GM18499 (cell line): ENCODE measurements around the gene DYNAP.

ENCODE experiments used
- ATAC-seq: cut with Tn5 transposase; IDR thresholded peaks from one replicate; pipeline ENCODE4 v1.9.1; 2021; ENCODE audit warnings: moderate number of reproducible peaks; ENCODE audit not compliant: insufficient read depth, unreplicated experiment

Gene DYNAP

GRCh38 chr18:54590945-54591344, at the start of gene DYNAP:
DYNAP (plus strand) TSS chr18:54591245; CDS start chr18:54591283, 38 bp downstream.
- ATAC-seq, result no peak

- ATAC-seq, result no peak
These were observed 39.5 kb upstream of the DYNAP start for GRCh38 chr18:54551590-54551989.

GRCh38 chr18:54555286-54555685, 35.8 kb upstream of the DYNAP start:
- ATAC-seq, result no peak

- no peak for ATAC-seq
These were observed 35.0 kb upstream of the DYNAP start for GRCh38 chr18:54555996-54556395.

GRCh38 chr18:54557958-54558357, 33.1 kb upstream of the DYNAP start:
- no peak for ATAC-seq

- no peak for ATAC-seq
These were observed 32.1 kb upstream of the DYNAP start for GRCh38 chr18:54558609-54559585.

- ATAC-seq, result no peak
These were observed 29.3 kb upstream of the DYNAP start for GRCh38 chr18:54561706-54562267.

GRCh38 chr18:54580202-54580729, 10.8 kb upstream of the DYNAP start:
- ATAC-seq, result no peak

GRCh38 chr18:54584065-54584464, 7.0 kb upstream of the DYNAP start:
- ATAC-seq, result no peak

GRCh38 chr18:54585743-54586142, 5.3 kb upstream of the DYNAP start:
- no peak for ATAC-seq

- ATAC-seq, result no peak
These were observed 13.2 kb downstream of the DYNAP start for GRCh38 chr18:54604211-54604610.

- no peak for ATAC-seq
These were observed 15.8 kb downstream of the DYNAP start for GRCh38 chr18:54606835-54607212.

- no peak for ATAC-seq
These were observed 16.4 kb downstream of the DYNAP start for GRCh38 chr18:54607213-54608027.

- no peak for ATAC-seq
These were observed 17.1 kb downstream of the DYNAP start for GRCh38 chr18:54608028-54608642.

- no peak for ATAC-seq
These were observed 20.8 kb downstream of the DYNAP start for GRCh38 chr18:54611816-54612215.

- no peak for ATAC-seq
These were observed 21.2 kb downstream of the DYNAP start for GRCh38 chr18:54612237-54612636.

- no peak for ATAC-seq
These were observed 22.1 kb downstream of the DYNAP start for GRCh38 chr18:54613174-54613573.

GRCh38 chr18:54616220-54616848, 25.3 kb downstream of the DYNAP start:
- ATAC-seq, result peak; percentile 86

- ATAC-seq, result no peak
These were observed 31.0 kb downstream of the DYNAP start for GRCh38 chr18:54622084-54622483.

GRCh38 chr18:54626779-54627178, 35.7 kb downstream of the DYNAP start:
- no peak for ATAC-seq
